Spleen (tissue), 11 donors: Measurements from ENCODE around the gene TSHZ2. TPM values are rescaled to one million over a fixed set of nuclear protein-coding genes. Genes with fewer than 3 reads are reported as not detected.

Source experiments
- DNase-seq: peaks from one replicate; pipeline ENCODE4 v3.0.0-alpha.2; 2020
- H3K27ac ChIP-seq, 8 donors: fragments of 200-600 bp; sonication (generic) in 7 of 8; 1 replicate in 4 of 8; 2 replicates in 4 of 8; pipeline versions ENCODE4 v1.5.0 to v1.8.0; 2016 to 2021; ENCODE audit warnings: inconsistent platforms in 4 of 8, mild to moderate bottlenecking in 4 of 8, moderate library complexity in 1 of 8
- H3K27me3 ChIP-seq, 7 donors: fragments of 200-600 bp; sonication (generic) in 6 of 7; replicated peaks in 1 of 7; 1 replicate in 4 of 7; 2 replicates in 3 of 7; pipeline versions ENCODE4 v1.5.0 to v1.8.0; 2016 to 2021; ENCODE audit warnings: inconsistent platforms in 3 of 7, mild to moderate bottlenecking in 1 of 7
- H3K36me3 ChIP-seq, 6 donors: fragments of 200-600 bp; sonication (generic) in 5 of 6; 1 replicate in 4 of 6; 2 replicates in 2 of 6; pipeline versions ENCODE4 v1.5.0 to v1.8.0; 2016 to 2021; ENCODE audit warnings: inconsistent platforms in 2 of 6
- H3K4me1 ChIP-seq, 6 donors: fragments of 200-600 bp; sonication (generic) in 5 of 6; 1 replicate in 3 of 6; 2 replicates in 3 of 6; pipeline versions ENCODE4 v1.5.0 to v1.8.0; 2016 to 2021; ENCODE audit warnings: inconsistent platforms in 3 of 6
- H3K4me3 ChIP-seq, 8 donors: fragments of 200-600 bp; sonication (generic) in 7 of 8; 1 replicate in 4 of 8; 2 replicates in 4 of 8; pipeline versions ENCODE4 v1.5.0 to v1.8.0; 2016 to 2021; ENCODE audit warnings: inconsistent platforms in 4 of 8, mild to moderate bottlenecking in 4 of 8, moderate library complexity in 2 of 8
- H3K9me3 ChIP-seq, 8 donors: fragments of 200-600 bp; sonication (generic) in 7 of 8; 1 replicate in 4 of 8; 2 replicates in 4 of 8; pipeline versions ENCODE4 v1.5.0 to v1.8.0; 2016 to 2021; ENCODE audit warnings: inconsistent platforms in 4 of 8
- CTCF ChIP-seq, 11 experiments: fragments of 200-600 bp in 7 of 11; fragments of 450-650 bp in 4 of 11; sonication (generic) in 4 of 11; IDR thresholded peaks in 8 of 11; conservative IDR thresholded peaks in 3 of 11; 1 replicate in 7 of 11; 2 replicates in 4 of 11; pipeline versions ENCODE4 v1.4.0 to v1.8.0; 2016 to 2021; ENCODE audit warnings: antibody characterized with exemption in 11 of 11, inconsistent platforms in 4 of 11, mild to moderate bottlenecking in 1 of 11
- POLR2A ChIP-seq, 3 donors: fragments of 450-650 bp; IDR thresholded peaks; one replicate each; pipeline ENCODE4 v1.5.1; 2017; ENCODE audit warnings: antibody characterized with exemption in 3 of 3, mild to moderate bottlenecking in 1 of 3
- POLR2AphosphoS5 ChIP-seq, 3 donors: sonication (generic); formaldehyde crosslinking; IDR thresholded peaks; one replicate each; pipeline ENCODE4 v1.5.1; 2017; ENCODE audit warnings: antibody characterized with exemption in 3 of 3
- WGBS, 5 donors: extraction: QIAGEN DNeasy Blood & Tissue Kit in 3 of 5; methylation state at CpG; one replicate each; pipeline versions ENCODE4 v1.1.5 to v1.1.7; 2013 to 2018; 5-methylcytosine and 5-hydroxymethylcytosine counted together
- intact Hi-C: fragments of 100-400 bp; cut with DNase I; formaldehyde crosslinking; loops from one replicate; pipeline ENCODE4 v1.15.0; 2023; ENCODE audit warnings: low total_unique reads
- polyA plus RNA-seq, 3 donors: library from polyadenylated mRNA; stranded (reverse); fragments of 200-250 nt; gene quantifications; one replicate each; pipeline ENCODE4 v1.2.1, GENCODE V29; 2013
- total RNA-seq, 7 donors: library from RNA; depleted of rRNA in 3 of 7; stranded (reverse); fragments of >200 nt in 3 of 7; fragmentation: NEBNext Ultra II Directional in 4 of 7; extraction: Animal tissue kit (Norgen Biotek cat#: 25700) in 4 of 7; gene quantifications; one replicate each; pipeline versions ENCODE4 v1.1.0 to v1.2.1, GENCODE V29; 2016 to 2021
- donor health status: healthy with polysubstance abuse.
- donor health status: DM: no; HTN: no; CAD: no; lungs with moderate emphysema.
- donor health status: DM: no; HTN: no; CAD: no.
- donor health status: Bipolar disorder and iron deficiency.
- donor health status: healthy.
- donor health status: DM: no; HTN: no; CAD: no.
- donor health status: DM: yes; HTN: yes; CAD: no.

TSHZ2 gene
- total and polyA plus RNA-seq, 10 donors = 0.86 to 19.2 (median 15.7) TPM

- no peaks in the 10 kb centered on the region for H3K27me3 ChIP-seq
- DNase-seq = no peak
- intact Hi-C loops = no loop called here
- no peaks in the 10 kb centered on the region for H3K9me3 ChIP-seq
- no peak overlapping the region for H3K27ac ChIP-seq
- 63 to 71% (median 68%) methylated on average over 2 of the region's 2 CpGs for WGBS, 5 donors
- no peaks in the 10 kb centered on the region for H3K36me3 ChIP-seq
- no peaks in the 10 kb centered on the region for H3K4me1 ChIP-seq
- no peak overlapping the region for H3K4me3 ChIP-seq
- TF ChIP-seq CTCF (IDR thresholded peaks at IDR 0.05 in 8 of 11, conservative IDR thresholded peaks at IDR 0.05 in 3 of 11) = no peak
- TF ChIP-seq POLR2A (IDR thresholded peaks at IDR 0.05) = no peak
- no peak for TF ChIP-seq POLR2AphosphoS5 (IDR thresholded peaks at IDR 0.05)
Observed at GRCh38 chr20:53127027-53127426, 154.9 kb downstream of the TSHZ2 start.

GRCh38 chr20:53128004-53128403 lies 155.8 kb downstream of the TSHZ2 start:
- TF ChIP-seq POLR2A (IDR thresholded peaks at IDR 0.05) = no peak
- no peak for TF ChIP-seq CTCF (IDR thresholded peaks at IDR 0.05 in 8 of 11, conservative IDR thresholded peaks at IDR 0.05 in 3 of 11)
- no peak for TF ChIP-seq POLR2AphosphoS5 (IDR thresholded peaks at IDR 0.05)
- 62 to 83% (median 75%) methylated on average over 2 of the region's 2 CpGs for WGBS, 5 donors
- intact Hi-C loops = no loop called here
- Histone ChIP-seq H3K36me3 (no peaks in the 10 kb centered on the region), H3K27me3 (no peaks in the 10 kb centered on the region), H3K4me3 (no peak overlapping the region), H3K27ac (no peak overlapping the region), H3K4me1 (peaks cover 0 to under 1% (median 0%) of the 10 kb centered on the region in 6 donors), H3K9me3 (no peaks in the 10 kb centered on the region)
- no peak for DNase-seq

GRCh38 chr20:53129563-53129962 lies 157.4 kb downstream of the TSHZ2 start:
- H3K27me3 ChIP-seq = peaks cover 0 to 5% (median 0%) of the 10 kb centered on the region in 7 donors
- H3K4me3 ChIP-seq = no peak overlapping the region
- TF ChIP-seq POLR2A (IDR thresholded peaks at IDR 0.05) = no peak
- TF ChIP-seq POLR2AphosphoS5 (IDR thresholded peaks at IDR 0.05) = no peak
- WGBS, 5 donors = 76 to 88% (median 82%) methylated on average over 9 of the region's 9 CpGs
- no peaks in the 10 kb centered on the region for H3K9me3 ChIP-seq
- DNase-seq = no peak
- H3K36me3 ChIP-seq = no peaks in the 10 kb centered on the region
- H3K27ac ChIP-seq = no peak overlapping the region
- peaks cover 0 to 6% (median 0%) of the 10 kb centered on the region in 6 donors for H3K4me1 ChIP-seq
- intact Hi-C loops = no loop called here

GRCh38 chr20:53130795-53131194 lies 158.6 kb downstream of the TSHZ2 start:
- TF ChIP-seq POLR2A (IDR thresholded peaks at IDR 0.05) = no peak
- no peak for TF ChIP-seq CTCF (IDR thresholded peaks at IDR 0.05 in 8 of 11, conservative IDR thresholded peaks at IDR 0.05 in 3 of 11)
- TF ChIP-seq POLR2AphosphoS5 (IDR thresholded peaks at IDR 0.05) = no peak
- Histone ChIP-seq H3K4me3 (no peak overlapping the region), H3K9me3 (no peaks in the 10 kb centered on the region), H3K36me3 (no peaks in the 10 kb centered on the region), H3K27me3 (peaks cover 0 to 5% (median 0%) of the 10 kb centered on the region in 7 donors), H3K27ac (no peak overlapping the region), H3K4me1 (peaks cover 0 to 6% (median 0%) of the 10 kb centered on the region in 6 donors)
- intact Hi-C loops = no loop called here
- DNase-seq = no peak
- WGBS, 5 donors = 40 to 56% (median 44%) methylated on average over 3 of the region's 3 CpGs

GRCh38 chr20:53133125-53133524 lies 161.0 kb downstream of the TSHZ2 start:
- H3K27me3 ChIP-seq = peaks cover 0 to 5% (median 0%) of the 10 kb centered on the region in 7 donors
- 57 to 69% (median 57%) methylated on average over 4 of the region's 4 CpGs for WGBS, 5 donors
- H3K4me1 ChIP-seq = peaks cover 0 to 6% (median 0%) of the 10 kb centered on the region in 6 donors
- no peak overlapping the region for H3K27ac ChIP-seq
- intact Hi-C loops = no loop called here
- no peak for DNase-seq
- H3K9me3 ChIP-seq = no peaks in the 10 kb centered on the region
- H3K4me3 ChIP-seq = no peak overlapping the region
- H3K36me3 ChIP-seq = no peaks in the 10 kb centered on the region
- no peak for TF ChIP-seq POLR2AphosphoS5 (IDR thresholded peaks at IDR 0.05)
- TF ChIP-seq CTCF (IDR thresholded peaks at IDR 0.05 in 8 of 11, conservative IDR thresholded peaks at IDR 0.05 in 3 of 11) = no peak
- no peak for TF ChIP-seq POLR2A (IDR thresholded peaks at IDR 0.05)
